Activated CD4-positive, alpha-beta T cell treated with anti-CD3 and anti-CD28 coated beads, Interleukin-2, amount 50 U/mL, for 16 hours (primary cell): ENCODE measurements around the gene TNFSF13.
"Not testable (repeated sequence)": the region's sequence is repeated elsewhere in the genome, so short reads cannot be mapped to it uniquely, and the experiment has no call there.

Source experiments
- DNase-seq: peaks from one replicate; pipeline ENCODE4 v3.0.0-alpha.2; 2020

The TNFSF13 gene

DNA sequence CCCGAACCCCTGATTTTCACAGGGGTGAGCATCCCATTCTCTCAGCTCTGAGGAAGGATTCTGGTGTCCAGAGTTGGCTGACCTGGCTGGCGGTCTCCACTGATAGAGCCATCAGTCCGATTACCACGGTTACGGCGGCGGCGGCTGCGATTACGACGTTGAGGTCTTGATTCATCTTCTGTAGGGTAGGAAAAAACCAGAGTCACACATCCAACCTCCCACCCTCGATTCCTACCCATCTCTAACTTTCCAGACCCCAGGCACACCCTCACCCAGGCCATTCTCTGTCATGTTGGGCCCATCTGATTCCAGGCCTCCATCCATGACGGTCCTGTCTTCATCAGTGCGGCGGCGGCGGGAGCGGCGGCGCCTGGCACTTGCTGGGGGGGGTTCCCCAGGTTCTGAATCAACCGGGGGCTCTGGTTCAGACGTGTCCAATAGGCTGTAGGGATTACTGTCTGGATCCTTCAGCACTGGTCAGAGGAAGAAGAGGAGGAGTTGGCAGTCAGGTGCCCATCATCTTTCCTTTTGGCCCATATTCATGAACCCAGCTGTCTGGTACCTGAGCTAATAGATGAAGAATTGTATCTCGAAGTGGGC is 34.0 kb downstream of the TNFSF13 start:
- DNase-seq: no peak

GRCh38 chr17:7593296-7593695 is 34.7 kb downstream of the TNFSF13 start:
- no peak for DNase-seq

DNA sequence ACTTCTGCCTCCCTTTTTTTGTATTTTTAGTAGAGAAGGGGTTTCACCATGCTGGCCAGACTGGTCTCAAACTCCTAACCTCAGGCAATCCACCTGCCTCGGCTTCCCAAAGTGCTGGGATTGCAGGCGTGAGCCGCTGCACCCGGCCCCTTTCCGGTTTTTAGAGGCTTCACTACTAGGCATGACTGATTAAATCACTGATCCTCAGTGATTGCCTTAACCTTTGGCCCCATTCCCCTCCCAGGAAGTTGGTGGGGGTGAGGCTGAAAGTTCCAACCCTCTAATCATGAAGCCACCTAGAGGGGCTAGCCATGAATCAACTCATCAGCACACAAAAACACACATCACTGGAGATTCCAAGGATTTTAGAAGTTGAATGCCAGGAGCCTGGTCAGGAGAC is 39.0 kb downstream of the TNFSF13 start:
- DNase-seq: not testable (repeated sequence)

GRCh38 chr17:7606280-7606679 is 47.7 kb downstream of the TNFSF13 start:
- no peak for DNase-seq

- no peak for DNase-seq
Observed at GRCh38 chr17:7610641-7611040, 52.1 kb downstream of the TNFSF13 start.
